Hematopoietic multipotent progenitor cell (in vitro differentiated cells): Measurements from ENCODE around the gene CISH. TPM values are rescaled to one million over a fixed set of nuclear protein-coding genes. Genes with fewer than 3 reads are reported as not detected.
A peak's percentile ranks its signal among the peaks of the same experiment; 100 is the strongest.

ENCODE experiments used
- DNase-seq, 3 donors: peaks; one replicate each; pipeline ENCODE4 v3.0.0-alpha.2; 2011 to 2015; ENCODE audit warnings: low read depth in 2 of 3, low spot score in 2 of 3
- total RNA-seq: library from RNA; depleted of rRNA; stranded (reverse); fragments of >200 nt; gene quantifications from one replicate; pipeline ENCODE4 v1.2.3, GENCODE V29; 2012

The CISH gene
- total RNA-seq, 1 donor: 17.8 TPM

GRCh38 chr3:50600841-50601591 lies 10.6 kb downstream of the CISH start:
- DNase-seq: peak in 2 of 3 donors; percentile 77 to 78

GRCh38 chr3:50600141-50600753 lies 11.3 kb downstream of the CISH start:
- no peak for DNase-seq

GRCh38 chr3:50599716-50600118 lies 11.9 kb downstream of the CISH start:
- no peak for DNase-seq

DNA sequence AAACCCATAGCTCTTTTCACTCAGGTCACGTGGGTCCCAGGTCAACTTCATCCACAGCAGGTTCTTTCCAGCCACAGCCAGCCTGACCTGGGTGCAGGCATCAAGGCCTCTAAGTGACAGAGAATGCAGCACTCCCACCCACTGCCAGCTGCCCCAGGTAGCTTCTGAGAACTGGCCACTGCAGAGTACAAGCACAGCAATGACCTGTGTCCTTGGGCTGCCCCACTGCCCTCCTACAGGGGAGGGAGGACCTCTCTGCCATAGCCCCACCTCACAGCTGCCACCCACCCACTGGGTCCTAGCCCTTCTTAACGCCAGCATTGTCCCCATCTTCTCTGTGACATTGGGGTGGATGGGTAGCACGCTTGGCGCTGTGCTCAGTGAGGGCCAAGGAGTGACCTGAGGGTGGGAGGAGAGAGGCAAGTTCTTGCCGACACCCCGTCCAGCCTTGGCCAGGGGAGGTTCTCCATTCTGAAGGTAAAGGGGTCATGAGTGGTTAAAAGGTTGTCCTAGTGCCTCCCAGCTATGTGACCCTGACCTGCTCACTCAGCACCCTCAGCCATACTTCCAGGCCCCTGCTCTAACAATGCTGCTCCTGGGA lies 12.4 kb downstream of the CISH start:
- no peak for DNase-seq

DNA sequence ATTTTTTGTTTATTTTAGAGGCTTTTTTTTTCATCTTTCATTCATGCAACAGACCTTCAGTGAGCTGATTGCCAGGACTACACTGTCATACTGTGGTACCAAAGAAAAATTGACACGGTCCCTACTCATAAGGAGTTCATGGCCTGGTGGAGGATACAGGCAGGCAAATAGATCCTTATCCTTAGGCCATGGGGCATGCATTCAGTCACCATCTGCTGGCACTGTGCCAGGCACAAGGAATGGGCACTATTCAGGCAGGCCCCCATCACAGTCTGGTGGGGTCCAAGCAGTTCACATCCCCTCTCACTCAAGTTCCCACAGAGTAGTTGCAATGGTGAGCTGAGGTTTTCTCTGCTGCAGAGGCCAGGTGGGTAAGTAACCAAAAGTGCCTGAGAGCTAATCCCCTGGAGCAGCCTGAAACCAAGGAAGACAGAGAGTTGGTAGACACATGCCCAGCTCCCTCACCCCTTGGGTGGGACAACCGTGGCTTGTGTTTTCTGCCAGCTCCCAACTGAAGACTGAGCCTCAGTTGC lies 17.3 kb downstream of the CISH start:
- no peak for DNase-seq

- peak in 1 of 3 donors; percentile 47 for DNase-seq
Observed at GRCh38 chr3:50592568-50592967, 19.0 kb downstream of the CISH start.

DNA sequence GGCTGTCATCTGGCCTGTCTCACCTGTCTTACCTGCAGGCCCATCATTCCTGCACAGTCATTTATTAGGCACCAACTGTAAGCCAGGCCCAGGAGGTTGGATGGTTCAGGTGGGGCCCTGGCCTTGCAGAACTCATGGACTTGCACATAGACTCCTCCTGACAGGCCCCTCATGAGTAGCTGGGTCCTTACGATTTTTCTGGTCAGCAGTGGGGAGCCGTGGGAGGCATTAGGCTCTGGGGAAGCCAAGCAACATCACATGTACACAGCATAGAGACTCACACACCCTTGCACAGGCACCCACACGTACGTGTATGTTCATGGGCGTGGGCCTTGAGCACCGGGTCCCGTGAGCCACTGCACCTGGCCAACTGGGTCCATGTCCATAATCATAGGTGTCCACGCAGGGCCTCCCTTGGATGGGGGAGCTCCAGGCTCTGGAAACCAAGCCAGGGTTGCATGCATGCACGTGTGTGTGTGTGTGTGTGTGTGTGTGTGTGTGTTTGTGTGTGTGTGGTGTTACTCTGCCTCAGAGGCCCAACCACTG lies 20.3 kb downstream of the CISH start:
- DNase-seq: no peak

- DNase-seq: no peak
Observed at GRCh38 chr3:50588759-50589433, 22.7 kb downstream of the CISH start.

DNA sequence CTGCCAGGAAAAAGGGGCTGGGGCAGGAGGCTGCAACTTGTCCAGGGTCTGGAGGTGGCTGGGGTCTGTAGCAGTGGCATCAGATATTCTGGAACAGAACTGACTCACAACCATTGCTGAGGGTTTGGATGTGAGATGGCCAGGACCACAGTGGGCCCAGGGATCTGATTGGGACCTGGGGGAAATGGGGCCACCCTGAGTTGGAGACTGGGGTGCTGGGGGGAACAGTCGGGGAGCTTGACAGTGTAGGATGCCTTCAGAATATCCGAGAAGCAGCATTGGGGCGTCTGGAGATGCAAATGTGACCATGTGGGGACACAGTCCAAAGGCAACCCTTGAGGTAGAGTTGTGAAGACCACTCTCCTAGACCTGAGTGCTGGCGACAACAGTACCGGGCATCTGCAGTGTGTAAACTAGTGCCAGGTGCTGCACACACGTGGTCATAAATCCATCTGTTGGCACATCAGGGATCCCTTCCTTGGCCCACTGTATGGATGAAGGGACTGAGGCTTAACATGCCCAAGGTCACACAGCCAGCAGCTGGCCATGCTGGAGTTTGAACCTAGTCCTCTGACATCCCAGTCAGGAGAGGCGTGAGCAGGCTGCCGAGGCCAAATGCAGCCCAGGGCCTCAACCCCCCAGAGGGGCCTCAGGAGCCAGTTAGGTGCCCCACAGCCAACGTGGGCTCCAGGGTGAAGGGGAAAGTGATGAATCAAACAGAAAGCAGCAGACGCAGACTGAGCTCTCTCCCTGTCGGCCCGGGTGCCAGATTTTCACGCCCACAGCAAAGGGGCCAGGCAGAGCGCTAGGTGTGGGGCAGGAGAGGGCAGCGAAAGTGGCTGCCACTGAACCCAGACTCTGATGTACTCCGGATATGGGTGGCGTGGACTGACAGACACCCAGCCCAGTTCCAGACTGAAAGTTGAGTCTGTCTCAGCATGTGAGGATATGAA lies 23.5 kb downstream of the CISH start:
- no peak for DNase-seq

DNA sequence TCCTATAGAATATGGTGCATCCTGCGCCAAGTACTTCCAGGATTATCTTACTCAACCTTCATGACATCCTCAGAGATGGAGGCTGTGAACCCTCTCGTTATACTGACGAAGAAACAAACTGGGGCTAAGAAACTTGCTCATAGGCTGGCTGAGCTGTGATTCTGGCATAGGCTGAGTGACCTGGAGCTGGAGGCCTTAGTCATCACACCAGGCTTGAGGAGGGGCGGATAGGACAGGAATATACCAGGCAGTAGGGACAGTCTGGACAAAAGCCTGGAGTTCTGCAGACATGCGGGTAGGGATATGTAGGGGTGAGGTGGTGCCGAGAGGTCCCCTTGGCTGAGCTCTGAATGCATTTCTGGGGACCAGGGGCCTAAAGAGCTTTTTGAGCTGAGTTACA lies 24.2 kb downstream of the CISH start:
- no peak for DNase-seq

GRCh38 chr3:50586763-50587070 lies 24.9 kb downstream of the CISH start:
- DNase-seq: no peak

- no peak for DNase-seq
Observed at GRCh38 chr3:50585919-50586762, 25.4 kb downstream of the CISH start.

DNA sequence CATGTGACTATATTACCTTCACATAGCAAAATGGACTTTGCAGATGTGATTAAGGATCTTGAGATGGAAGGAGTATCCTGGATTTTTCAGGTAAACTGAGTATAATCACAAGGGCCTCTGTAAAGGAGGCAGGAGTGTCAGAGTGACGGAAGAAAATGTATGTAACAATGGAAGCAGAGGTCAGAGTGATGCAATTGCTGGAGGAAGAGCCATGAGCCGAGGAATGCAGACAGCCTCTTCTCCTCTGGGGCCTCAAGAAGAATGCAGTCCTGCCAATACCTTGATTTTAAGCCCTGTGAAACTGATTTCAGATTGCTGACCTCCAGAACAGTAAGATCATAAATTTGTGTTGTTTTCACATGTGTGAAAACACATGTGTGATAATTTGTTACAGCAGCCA lies 27.2 kb downstream of the CISH start:
- no peak for DNase-seq

GRCh38 chr3:50583897-50584296 lies 27.7 kb downstream of the CISH start:
- DNase-seq: no peak

DNA sequence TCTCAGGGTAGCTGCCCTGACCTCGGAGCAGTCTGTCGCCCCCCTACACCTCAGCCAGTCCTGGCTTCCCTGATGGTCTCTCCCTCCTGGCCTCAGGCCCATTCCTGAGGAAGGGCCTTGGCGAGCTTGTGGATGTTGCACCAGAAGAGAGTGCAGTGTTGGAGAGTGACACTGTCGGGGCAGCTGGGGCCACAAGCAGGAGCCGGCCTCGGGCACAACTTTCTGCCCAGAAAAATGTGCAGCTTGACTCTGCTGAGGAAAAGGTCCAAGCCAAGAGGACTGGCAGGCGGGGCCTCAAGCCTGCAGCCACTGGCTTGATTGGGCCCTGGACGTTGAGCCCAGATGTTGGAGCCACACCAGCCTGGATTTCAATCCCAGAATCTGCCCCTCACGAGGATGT lies 29.5 kb downstream of the CISH start:
- DNase-seq: no peak

DNA sequence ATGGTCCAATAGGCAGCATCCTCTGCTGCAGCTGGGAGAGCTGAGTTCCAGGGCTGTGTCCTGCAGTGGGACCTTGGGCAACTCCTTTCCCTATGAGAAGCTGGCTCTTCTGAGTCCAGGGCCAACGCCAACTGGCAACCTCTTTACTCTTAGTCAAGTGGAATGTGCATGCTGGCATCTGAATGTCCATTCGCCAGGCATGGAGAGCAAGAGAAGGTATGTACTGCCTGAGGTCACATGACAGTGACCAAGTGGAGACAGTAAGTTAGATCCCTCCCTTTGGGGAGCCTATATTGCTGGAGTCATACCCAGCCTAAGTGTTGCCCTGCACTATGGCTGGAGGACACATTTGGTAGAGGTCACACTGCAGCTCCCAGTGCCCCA lies 30.1 kb downstream of the CISH start:
- no peak for DNase-seq

GRCh38 chr3:50580683-50581458 lies 30.7 kb downstream of the CISH start:
- DNase-seq: no peak

- no peak for DNase-seq
Observed at GRCh38 chr3:50577348-50577747, 34.2 kb downstream of the CISH start.
